K562 (cell line): ENCODE data around the gene PLCL2. TPM values are rescaled to one million over a fixed set of nuclear protein-coding genes. Genes with fewer than 3 reads are reported as not detected.
A peak's percentile ranks its signal among the peaks of the same experiment; 100 is the strongest.

ENCODE experiments used
- ARNT ChIP-seq, 2 experiments: fragments of 450-650 bp; IDR thresholded peaks; 2 replicates each; pipeline ENCODE4 v1.6.1; 2016; ENCODE audit warnings: mild to moderate bottlenecking in 1 of 2
- CREM ChIP-seq: IDR thresholded peaks from 2 replicates; pipeline ENCODE4 v1.6.1; 2014; ENCODE audit warnings: antibody characterized with exemption, low read depth
- FOXA3 ChIP-seq, 2 experiments: fragments of 450-650 bp in 1 of 2; sonication (generic) in 1 of 2; formaldehyde crosslinking; IDR thresholded peaks in 1 of 2; conservative IDR thresholded peaks in 1 of 2; 2 replicates each; pipeline versions ENCODE4 v1.4.0 to v1.8.0; 2020 to 2022; ENCODE audit warnings: mild to moderate bottlenecking in 2 of 2, missing genetic modification reagents in 1 of 2
- FOXM1 ChIP-seq, 2 experiments: fragments of 450-650 bp in 1 of 2; sonication (generic) in 1 of 2; formaldehyde crosslinking in 1 of 2; IDR thresholded peaks; 2 replicates each; pipeline versions ENCODE4 v1.6.1 to v1.9.0; 2017 to 2022; ENCODE audit warnings: low read depth in 2 of 2, mild to moderate bottlenecking in 2 of 2, missing genetic modification reagents in 1 of 2, moderate library complexity in 1 of 2
- HDGF ChIP-seq: fragments of 450-650 bp; IDR thresholded peaks from 2 replicates; pipeline ENCODE4 v1.6.1; 2016
- KHSRP ChIP-seq: fragments of 450-650 bp; IDR thresholded peaks from 2 replicates; pipeline ENCODE4 v1.6.1; 2017
- MCM7 ChIP-seq, 2 experiments: fragments of 450-650 bp; IDR thresholded peaks; 2 replicates each; pipeline ENCODE4 v1.6.1; 2016 to 2018
- NCOA2 ChIP-seq, 2 experiments: fragments of 450-650 bp; IDR thresholded peaks; 2 replicates each; pipeline ENCODE4 v1.6.1; 2018; ENCODE audit warnings: mild to moderate bottlenecking in 2 of 2, moderate library complexity in 1 of 2; ENCODE audit not compliant: partially characterized antibody in 2 of 2
- NFIC ChIP-seq: fragments of 450-650 bp; IDR thresholded peaks from 2 replicates; pipeline ENCODE4 v1.6.1; 2017; ENCODE audit warnings: mild to moderate bottlenecking, inconsistent platforms
- NR3C1 ChIP-seq: sonication (generic); formaldehyde crosslinking; IDR thresholded peaks from 2 replicates; pipeline ENCODE4 v1.8.1; 2022; ENCODE audit warnings: missing genetic modification reagents
- POLR2G ChIP-seq: fragments of 200-400 bp; formaldehyde crosslinking; IDR thresholded peaks from 2 replicates; pipeline ENCODE4 v1.6.1; 2017; ENCODE audit warnings: low read depth, mild to moderate bottlenecking, antibody characterized with exemption, low read length, moderate library complexity
- RAD51 ChIP-seq: fragments of 450-650 bp; IDR thresholded peaks from 2 replicates; pipeline ENCODE4 v1.7.1; 2016; ENCODE audit warnings: low read depth, mild to moderate bottlenecking, borderline replicate concordance
- ZFP1 ChIP-seq: fragments of 450-650 bp; formaldehyde crosslinking; IDR thresholded peaks from 2 replicates; pipeline ENCODE4 v1.4.0; 2020; ENCODE audit warnings: mild to moderate bottlenecking, mixed read lengths
- ZKSCAN1 ChIP-seq: fragments of 150-350 bp; IDR thresholded peaks from 2 replicates; pipeline ENCODE4 v1.6.1; 2016; ENCODE audit warnings: low read depth, low read length
- ZKSCAN8 ChIP-seq: fragments of 200-800 bp; sonication (Bioruptor generic); IDR thresholded peaks from 2 replicates; pipeline ENCODE4 v1.6.1; 2016; ENCODE audit warnings: missing genetic modification characterization, missing compliant biosample characterization
- polyA plus RNA-seq, 8 experiments: library from polyadenylated mRNA; depleted of rRNA in 4 of 8; stranded (reverse) in 5 of 8; unstranded in 3 of 8; fragments of >200 nt; fragmentation: Nextera tagmentation in 2 of 8; fragmentation: Illumina TruSeq in 1 of 8; extraction: Ambion mirVana in 2 of 8; extraction: Trizol in 1 of 8; gene quantifications; 2 replicates each; pipeline versions ENCODE4 v1.2.1 to v1.2.3, GENCODE V29; 2011 to 2014; ENCODE audit warnings: inconsistent platforms in 1 of 8, missing spikeins in 1 of 8
- total RNA-seq, 7 experiments: library from RNA; depleted of rRNA in 6 of 7; stranded (reverse); fragments of >200 nt in 6 of 7; fragmentation: Illumina TruSeq in 2 of 7; extraction: Trizol in 2 of 7; gene quantifications; 2 replicates each; pipeline versions ENCODE4 v1.2.1 to v1.2.3, GENCODE V29; 2011 to 2021; ENCODE audit warnings: low replicate concordance in 1 of 7
- TF ChIP-seq, protein P1 (sequence below): fragments of 450-650 bp; formaldehyde crosslinking; conservative IDR thresholded peaks from 2 replicates; pipeline ENCODE4 v1.4.0; 2022; ENCODE audit warnings: mild to moderate bottlenecking, missing genetic modification characterization
- TF ChIP-seq, protein P2 (sequence below), 2 experiments: fragments of 450-650 bp; IDR thresholded peaks; 2 replicates each; pipeline ENCODE4 v1.6.1; 2016; ENCODE audit warnings: mild to moderate bottlenecking in 2 of 2, borderline replicate concordance in 1 of 2, low read depth in 1 of 2, moderate library complexity in 1 of 2
- TF ChIP-seq, protein P3 (sequence below): IDR thresholded peaks from 2 replicates; pipeline ENCODE4 v1.6.1; 2012; ENCODE audit warnings: low read depth, low read length, improper control_type of control experiment, borderline replicate concordance

The PLCL2 gene
- total and polyA plus RNA-seq, 9 of the 15 experiments (the other 6 are each of a cell fraction or from before 2014, with no cell fraction given): 0.03 to 0.18 (median 0.11) TPM; not detected in 2

DNA sequence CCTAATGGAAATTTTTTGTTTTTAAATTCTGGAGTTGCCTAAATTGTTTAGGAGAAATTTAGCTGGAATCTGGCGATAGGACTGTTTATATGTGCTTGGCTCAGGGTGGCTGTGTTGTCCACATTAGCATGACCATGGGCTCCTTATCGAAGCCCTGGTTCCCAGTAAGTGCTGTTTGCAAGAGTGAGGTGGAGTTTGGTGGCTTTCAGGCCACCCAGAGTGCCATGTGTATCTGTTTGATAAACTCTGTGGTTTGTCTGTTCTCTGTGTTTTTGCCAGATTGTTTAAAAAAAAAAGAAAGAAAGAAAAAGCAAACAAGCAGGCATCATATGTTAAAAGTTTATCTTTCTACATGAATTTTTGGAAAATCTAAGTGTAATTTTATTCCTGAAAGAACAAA is 51.5 kb downstream of the PLCL2 start (continued):
- TF ChIP-seq, protein P1, sequence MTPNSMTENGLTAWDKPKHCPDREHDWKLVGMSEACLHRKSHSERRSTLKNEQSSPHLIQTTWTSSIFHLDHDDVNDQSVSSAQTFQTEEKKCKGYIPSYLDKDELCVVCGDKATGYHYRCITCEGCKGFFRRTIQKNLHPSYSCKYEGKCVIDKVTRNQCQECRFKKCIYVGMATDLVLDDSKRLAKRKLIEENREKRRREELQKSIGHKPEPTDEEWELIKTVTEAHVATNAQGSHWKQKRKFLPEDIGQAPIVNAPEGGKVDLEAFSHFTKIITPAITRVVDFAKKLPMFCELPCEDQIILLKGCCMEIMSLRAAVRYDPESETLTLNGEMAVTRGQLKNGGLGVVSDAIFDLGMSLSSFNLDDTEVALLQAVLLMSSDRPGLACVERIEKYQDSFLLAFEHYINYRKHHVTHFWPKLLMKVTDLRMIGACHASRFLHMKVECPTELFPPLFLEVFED (CRISPR knock-in tag): no peak
- TF ChIP-seq HDGF (no peak), ARNT (IDR thresholded peaks at IDR 0.05) (0 out of 4 replicates have a peak, but pooled peaks of 1 of the 2 experiments have one; percentile 29), NCOA2 (IDR thresholded peaks at IDR 0.05; ENCODE audit: partially characterized antibody in 2 of 2) (peak in 1 of 2 experiments; percentile 27), POLR2G (no peak), NFIC (peak; percentile 75), NR3C1 (CRISPR knock-in tag) (no peak), CREM (peak; percentile 35; the same call in 1 of the 2 replicates), MCM7 (IDR thresholded peaks at IDR 0.05) (no peak), RAD51 (peak; percentile 63; the same call in 1 of the 2 replicates), ZFP1 (CRISPR knock-in tag) (no peak), KHSRP (peak; percentile 63; the same call in 1 of the 2 replicates), ZKSCAN8 (CRISPR knock-in tag) (peak; percentile 68; the same call in 1 of the 2 replicates), FOXM1 (IDR thresholded peaks at IDR 0.05; ENCODE audit: low read depth) (peak; percentile 89), FOXM1 (CRISPR knock-in tag; IDR thresholded peaks at IDR 0.05; ENCODE audit: low read depth) (no peak), ZKSCAN1 (peak; percentile 96), FOXA3 (CRISPR knock-in tag; conservative IDR thresholded peaks at IDR 0.05 in 1 of 2, IDR thresholded peaks at IDR 0.05 in 1 of 2) (0 out of 4 replicates have a peak, but pooled peaks of 1 of the 2 experiments have one; percentile 10)
- TF ChIP-seq, protein P2, sequence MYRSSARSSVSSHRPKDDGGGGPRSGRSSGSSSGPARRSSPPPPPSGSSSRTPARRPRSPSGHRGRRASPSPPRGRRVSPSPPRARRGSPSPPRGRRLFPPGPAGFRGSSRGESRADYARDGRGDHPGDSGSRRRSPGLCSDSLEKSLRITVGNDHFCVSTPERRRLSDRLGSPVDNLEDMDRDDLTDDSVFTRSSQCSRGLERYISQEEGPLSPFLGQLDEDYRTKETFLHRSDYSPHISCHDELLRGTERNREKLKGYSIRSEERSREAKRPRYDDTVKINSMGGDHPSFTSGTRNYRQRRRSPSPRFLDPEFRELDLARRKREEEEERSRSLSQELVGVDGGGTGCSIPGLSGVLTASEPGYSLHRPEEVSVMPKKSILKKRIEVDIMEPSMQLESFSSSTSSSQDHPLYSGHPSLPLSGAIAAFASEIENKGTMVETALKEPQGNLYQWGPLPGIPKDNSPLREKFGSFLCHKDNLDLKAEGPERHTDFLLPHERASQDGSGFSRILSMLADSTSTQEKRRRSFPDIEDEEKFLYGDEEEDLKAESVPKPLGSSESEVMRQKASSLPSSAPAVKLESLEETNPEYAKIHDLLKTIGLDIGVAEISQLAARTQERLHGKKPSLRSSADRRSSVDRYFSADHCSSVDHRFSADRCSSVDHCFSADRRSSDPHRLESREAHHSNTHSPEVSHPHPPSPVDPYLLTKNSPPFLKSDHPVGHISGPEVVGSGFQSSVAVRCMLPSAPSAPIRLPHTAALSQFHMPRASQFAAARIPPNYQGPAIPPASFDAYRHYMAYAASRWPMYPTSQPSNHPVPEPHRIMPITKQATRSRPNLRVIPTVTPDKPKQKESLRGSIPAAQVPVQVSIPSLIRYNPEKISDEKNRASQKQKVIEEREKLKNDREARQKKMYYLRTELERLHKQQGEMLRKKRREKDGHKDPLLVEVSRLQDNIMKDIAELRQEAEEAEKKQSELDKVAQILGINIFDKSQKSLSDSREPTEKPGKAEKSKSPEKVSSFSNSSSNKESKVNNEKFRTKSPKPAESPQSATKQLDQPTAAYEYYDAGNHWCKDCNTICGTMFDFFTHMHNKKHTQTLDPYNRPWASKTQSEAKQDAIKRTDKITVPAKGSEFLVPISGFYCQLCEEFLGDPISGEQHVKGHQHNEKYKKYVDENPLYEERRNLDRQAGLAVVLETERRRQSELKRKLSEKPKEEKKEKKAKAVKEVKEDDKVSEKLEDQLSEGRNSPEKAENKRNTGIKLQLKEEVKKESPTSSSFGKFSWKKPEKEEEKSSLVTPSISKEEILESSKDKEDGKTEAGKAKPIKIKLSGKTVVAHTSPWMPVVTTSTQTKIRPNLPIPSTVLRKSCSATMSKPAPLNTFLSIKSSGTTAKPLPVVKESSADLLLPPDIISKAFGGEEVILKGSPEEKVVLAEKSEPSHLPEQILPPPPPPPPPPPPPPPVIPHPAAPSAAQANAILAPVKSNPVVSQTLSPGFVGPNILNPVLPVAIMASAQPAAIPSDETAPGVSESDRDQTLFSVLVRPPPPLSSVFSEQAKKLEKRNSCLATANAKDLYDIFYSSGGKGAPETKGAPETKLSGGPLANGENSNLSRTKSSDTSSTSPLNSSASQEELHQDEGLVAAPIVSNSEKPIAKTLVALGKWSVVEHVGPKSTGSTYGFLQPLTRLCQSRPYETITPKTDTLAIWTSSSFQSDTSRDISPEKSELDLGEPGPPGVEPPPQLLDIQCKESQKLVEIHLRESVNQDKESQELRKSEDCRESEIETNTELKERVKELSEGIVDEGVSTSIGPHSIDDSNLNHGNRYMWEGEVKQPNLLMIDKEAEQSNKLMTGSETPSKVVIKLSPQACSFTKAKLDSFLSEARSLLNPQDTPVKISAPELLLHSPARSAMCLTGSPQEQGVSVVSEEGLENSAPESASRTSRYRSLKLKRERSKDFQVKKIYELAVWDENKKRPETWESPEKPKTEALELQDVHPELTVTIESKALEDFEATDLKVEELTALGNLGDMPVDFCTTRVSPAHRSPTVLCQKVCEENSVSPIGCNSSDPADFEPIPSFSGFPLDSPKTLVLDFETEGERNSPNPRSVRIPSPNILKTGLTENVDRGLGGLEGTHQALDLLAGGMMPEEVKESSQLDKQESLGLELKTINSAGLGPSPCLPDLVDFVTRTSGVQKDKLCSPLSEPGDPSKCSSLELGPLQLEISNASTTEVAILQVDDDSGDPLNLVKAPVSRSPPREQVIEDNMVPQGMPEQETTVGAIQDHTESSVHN (IDR thresholded peaks at IDR 0.05; ENCODE audit: borderline replicate concordance in 1 of 2, low read depth in 1 of 2): no peak
- TF ChIP-seq, protein P3, sequence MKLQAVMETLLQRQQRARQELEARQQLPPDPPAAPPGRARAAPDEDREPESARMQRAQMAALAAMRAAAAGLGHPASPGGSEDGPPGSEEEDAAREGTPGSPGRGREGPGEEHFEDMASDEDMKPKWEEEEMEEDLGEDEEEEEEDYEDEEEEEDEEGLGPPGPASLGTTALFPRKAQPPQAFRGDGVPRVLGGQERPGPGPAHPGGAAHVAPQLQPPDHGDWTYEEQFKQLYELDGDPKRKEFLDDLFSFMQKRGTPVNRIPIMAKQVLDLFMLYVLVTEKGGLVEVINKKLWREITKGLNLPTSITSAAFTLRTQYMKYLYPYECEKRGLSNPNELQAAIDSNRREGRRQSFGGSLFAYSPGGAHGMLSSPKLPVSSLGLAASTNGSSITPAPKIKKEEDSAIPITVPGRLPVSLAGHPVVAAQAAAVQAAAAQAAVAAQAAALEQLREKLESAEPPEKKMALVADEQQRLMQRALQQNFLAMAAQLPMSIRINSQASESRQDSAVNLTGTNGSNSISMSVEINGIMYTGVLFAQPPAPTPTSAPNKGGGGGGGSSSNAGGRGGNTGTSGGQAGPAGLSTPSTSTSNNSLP: no peak
